CD4-positive, alpha-beta memory T cell (primary cell): ENCODE results near the gene RHOA. TPM values are rescaled to one million over a fixed set of nuclear protein-coding genes. Genes with fewer than 3 reads are reported as not detected.

Experiments
- CTCF ChIA-PET: fragments of 350-600 bp; sonication (Branson Sonifier 250); formaldehyde crosslinking; loops from one replicate; lab custom pipeline; 2021; ENCODE audit warnings: inconsistent platforms; ENCODE audit not compliant: partially characterized antibody; lab: Charles Lee
- POLR2A ChIA-PET: fragments of 350-600 bp; sonication (Branson Sonifier 250); formaldehyde crosslinking; loops from one replicate; lab custom pipeline; 2021; ENCODE audit not compliant: partially characterized antibody; lab: Charles Lee
- DNase-seq, 5 donors: peaks; one replicate each; pipeline versions ENCODE4 v3.0.0 to v3.0.0-alpha.2; 2020 to 2022; ENCODE audit warnings: mixed read lengths in 1 of 5
- H3K27ac ChIP-seq: one replicate; pipeline ENCODE4 v1.7.0; 2013; ENCODE audit warnings: low read depth, low read length
- H3K27me3 ChIP-seq: 2 replicates; pipeline ENCODE4 v1.7.0; 2013; ENCODE audit warnings: mild to moderate bottlenecking, low read length, moderate library complexity; ENCODE audit not compliant: insufficient read depth
- H3K36me3 ChIP-seq: 2 replicates; pipeline ENCODE4 v1.7.0; 2013; ENCODE audit warnings: mild to moderate bottlenecking, low read length, moderate library complexity; ENCODE audit not compliant: insufficient read depth
- H3K4me1 ChIP-seq: 2 replicates; pipeline ENCODE4 v1.7.0; 2013; ENCODE audit warnings: mild to moderate bottlenecking, low read length, moderate library complexity; ENCODE audit not compliant: insufficient read depth
- H3K4me3 ChIP-seq, 2 donors: one replicate each; pipeline ENCODE4 v1.7.0; 2013; ENCODE audit warnings: low read length in 2 of 2, mild to moderate bottlenecking in 1 of 2
- H3K9me3 ChIP-seq, 2 donors: one replicate each; pipeline ENCODE4 v1.7.0; 2013; ENCODE audit warnings: low read length in 2 of 2, control low read depth in 1 of 2; ENCODE audit not compliant: control insufficient read depth in 1 of 2
- H3K27ac Mint-ChIP-seq, 7 donors: one replicate each; pipeline ENCODE4 v1.8.0; 2020 to 2021; ENCODE audit warnings: mixed read lengths in 7 of 7, mild to moderate bottlenecking in 6 of 7, inconsistent platforms in 3 of 7, moderate library complexity in 3 of 7
- H3K27me3 Mint-ChIP-seq, 2 donors: one replicate each; pipeline ENCODE4 v1.8.0; 2020 to 2021; ENCODE audit warnings: mixed read lengths in 2 of 2
- H3K36me3 Mint-ChIP-seq, 2 donors: one replicate each; pipeline ENCODE4 v1.8.0; 2020 to 2021; ENCODE audit warnings: mixed read lengths in 2 of 2, inconsistent platforms in 1 of 2, mild to moderate bottlenecking in 1 of 2
- H3K4me1 Mint-ChIP-seq, 4 donors: one replicate each; pipeline ENCODE4 v1.8.0; 2020 to 2021; ENCODE audit warnings: mixed read lengths in 4 of 4, mild to moderate bottlenecking in 1 of 4
- H3K4me3 Mint-ChIP-seq, 8 donors: one replicate each; pipeline ENCODE4 v1.8.0; 2020 to 2021; ENCODE audit warnings: mixed read lengths in 8 of 8, mild to moderate bottlenecking in 7 of 8, moderate library complexity in 6 of 8, inconsistent platforms in 3 of 8
- H3K9me3 Mint-ChIP-seq, 8 donors: one replicate each; pipeline ENCODE4 v1.8.0; 2020 to 2021; ENCODE audit warnings: mixed read lengths in 8 of 8, mild to moderate bottlenecking in 5 of 8, inconsistent platforms in 3 of 8, moderate library complexity in 1 of 8
- intact Hi-C: fragments of 100-400 bp; cut with micrococcal nuclease; formaldehyde crosslinking; loops from one replicate; pipeline ENCODE4 v1.15.1; 2023
- polyA plus RNA-seq, 2 donors: library from polyadenylated mRNA; unstranded; fragments of 300-500 nt; fragmentation: Illumina TruSeq; gene quantifications; one replicate each; pipeline ENCODE4 v1.2.3, GENCODE V29; 2021
- total RNA-seq, 2 experiments: library from RNA; stranded (reverse); gene quantifications; one replicate each; pipeline ENCODE4 v1.2.3, GENCODE V29; 2021

RHOA gene
- total and polyA plus RNA-seq, 4 experiments from 2014 or later: 246 to 784 (median 443) TPM

- Mint-ChIP-seq H3K27me3 (no peaks in the 10 kb centered on the region), H3K36me3 (peaks cover 24 to 56% of the 10 kb centered on the region in 2 donors), H3K9me3 (no peaks in the 10 kb centered on the region), H3K4me1 (peaks cover 0 to 3% (median 0%) of the 10 kb centered on the region in 4 donors), H3K4me3 (no peak overlapping the region), H3K27ac (peak overlapping the region in 6 of 7 donors; percentile 14 to 87 (median 48))
- POLR2A ChIA-PET: no interaction called here
- Histone ChIP-seq H3K9me3 (no peaks in the 10 kb centered on the region), H3K4me3 (no peak overlapping the region), H3K36me3 (peaks cover 35% of the 10 kb centered on the region), H3K27me3 (no peaks in the 10 kb centered on the region), H3K4me1 (no peaks in the 10 kb centered on the region), H3K27ac (no peak overlapping the region)
- no peak for DNase-seq
- CTCF ChIA-PET: no interaction called here
- intact Hi-C loops: no loop called here
Observed at GRCh38 chr3:49311283-49311682, 100.5 kb downstream of the RHOA start.

DNA sequence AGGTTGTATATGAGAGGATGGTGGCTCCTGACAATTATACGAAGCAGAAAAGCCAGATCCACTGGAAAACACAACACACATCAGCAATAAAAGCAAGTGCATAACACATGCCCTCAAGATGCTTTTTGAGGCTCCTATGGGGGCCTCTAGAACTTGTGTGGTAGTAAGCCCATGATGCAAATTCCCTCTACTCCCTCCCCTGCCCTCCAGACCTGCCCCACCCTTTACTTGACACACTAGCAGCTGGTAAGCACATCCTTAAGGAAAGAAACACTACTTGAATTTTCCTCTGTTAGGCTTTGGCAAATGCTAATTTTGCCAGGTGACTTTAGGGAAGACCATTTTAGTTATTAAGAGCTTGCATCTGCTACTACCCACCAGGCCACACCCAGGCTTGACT lies 101.1 kb downstream of the RHOA start:
- peaks cover 38% of the 10 kb centered on the region for H3K36me3 ChIP-seq
- H3K4me3 ChIP-seq: no peak overlapping the region
- intact Hi-C loops: no loop called here
- H3K36me3 Mint-ChIP-seq: peaks cover 26 to 59% of the 10 kb centered on the region in 2 donors
- no peak for DNase-seq
- H3K4me1 Mint-ChIP-seq: peaks cover 0 to 3% (median 0%) of the 10 kb centered on the region in 4 donors
- no peak overlapping the region for H3K4me3 Mint-ChIP-seq
- H3K27ac Mint-ChIP-seq: peak overlapping the region in 5 of 7 donors; percentile 38 to 87 (median 51)
- H3K9me3 Mint-ChIP-seq: no peaks in the 10 kb centered on the region
- no peaks in the 10 kb centered on the region for H3K27me3 ChIP-seq
- CTCF ChIA-PET: no interaction called here
- POLR2A ChIA-PET: no interaction called here
- H3K27ac ChIP-seq: no peak overlapping the region
- H3K4me1 ChIP-seq: no peaks in the 10 kb centered on the region
- H3K27me3 Mint-ChIP-seq: no peaks in the 10 kb centered on the region
- no peaks in the 10 kb centered on the region for H3K9me3 ChIP-seq

Other genes with a start within 250 kb of the RHOA start
- 10 to 100 TPM; 31.6 to 33.5 TPM for gene CCDC71, start 245.6 kb downstream of the RHOA start, total RNA-seq
- 1 to 10 TPM in 1 of 2 donors, under 1 TPM in 1; 0.13 to 2.1 TPM for gene CCDC71, start 245.6 kb downstream of the RHOA start, polyA plus RNA-seq
- 1 to 10 TPM; 1.9 to 2.0 TPM for gene KLHDC8B, start 240.4 kb downstream of the RHOA start, total RNA-seq
- 1 to 10 TPM; 1.3 to 1.8 TPM for gene KLHDC8B, start 240.4 kb downstream of the RHOA start, polyA plus RNA-seq
- gene C3orf62, start 134.7 kb downstream of the RHOA start, total RNA-seq: 1 to 10 TPM; 9.8 to 9.9 TPM
- gene C3orf62, start 134.7 kb downstream of the RHOA start, polyA plus RNA-seq: 1 to 10 TPM in 1 of 2 donors, under 1 TPM in 1; 0.76 to 2.3 TPM
- gene USP4, start 71.9 kb downstream of the RHOA start, total RNA-seq: 100 to 1,000 TPM; 111 to 114 TPM
- gene USP4, start 71.9 kb downstream of the RHOA start, polyA plus RNA-seq: 10 to 100 TPM; 73.2 to 75.4 TPM
- 10 to 100 TPM; 75.7 to 77.7 TPM for gene GPX1, start 53.6 kb downstream of the RHOA start, total RNA-seq
- 100 to 1,000 TPM; 124 to 177 TPM for gene GPX1, start 53.6 kb downstream of the RHOA start, polyA plus RNA-seq
- gene TCTA, start 447 bp upstream of the RHOA start, total RNA-seq: 10 to 100 TPM; 38.0 to 39.0 TPM
- 10 to 100 TPM; 27.8 to 37.8 TPM for gene TCTA, start 447 bp upstream of the RHOA start, polyA plus RNA-seq
- 1 to 10 TPM; 6.4 to 7.6 TPM for gene AMT, start 10.5 kb upstream of the RHOA start, total RNA-seq
- gene AMT, start 10.5 kb upstream of the RHOA start, polyA plus RNA-seq: under 1 TPM; 0.15 to 0.83 TPM
- 10 to 100 TPM; 16.7 to 17.8 TPM for gene NICN1, start 17.3 kb upstream of the RHOA start, total RNA-seq
- gene NICN1, start 17.3 kb upstream of the RHOA start, polyA plus RNA-seq: 1 to 10 TPM; 4.1 to 6.2 TPM
- gene DAG1, start 58.3 kb upstream of the RHOA start, total RNA-seq: 10 to 100 TPM; 15.3 to 18.0 TPM
- gene DAG1, start 58.3 kb upstream of the RHOA start, polyA plus RNA-seq: 1 to 10 TPM; 2.7 to 5.0 TPM
- gene BSN, start 142.5 kb upstream of the RHOA start, total RNA-seq: under 1 TPM; 0.06 to 0.15 TPM
- under 1 TPM in 1 of 2 donors, not detected in 1; 0.01 TPM for gene BSN, start 142.5 kb upstream of the RHOA start, polyA plus RNA-seq